Measurements from ENCODE around the gene WARS2.
A peak's percentile ranks its signal among the peaks of the same experiment; 100 is the strongest.
"Not testable (repeated sequence)": the region's sequence is repeated elsewhere in the genome, so short reads cannot be mapped to it uniquely, and the experiment has no call there.

Gene WARS2

DNA sequence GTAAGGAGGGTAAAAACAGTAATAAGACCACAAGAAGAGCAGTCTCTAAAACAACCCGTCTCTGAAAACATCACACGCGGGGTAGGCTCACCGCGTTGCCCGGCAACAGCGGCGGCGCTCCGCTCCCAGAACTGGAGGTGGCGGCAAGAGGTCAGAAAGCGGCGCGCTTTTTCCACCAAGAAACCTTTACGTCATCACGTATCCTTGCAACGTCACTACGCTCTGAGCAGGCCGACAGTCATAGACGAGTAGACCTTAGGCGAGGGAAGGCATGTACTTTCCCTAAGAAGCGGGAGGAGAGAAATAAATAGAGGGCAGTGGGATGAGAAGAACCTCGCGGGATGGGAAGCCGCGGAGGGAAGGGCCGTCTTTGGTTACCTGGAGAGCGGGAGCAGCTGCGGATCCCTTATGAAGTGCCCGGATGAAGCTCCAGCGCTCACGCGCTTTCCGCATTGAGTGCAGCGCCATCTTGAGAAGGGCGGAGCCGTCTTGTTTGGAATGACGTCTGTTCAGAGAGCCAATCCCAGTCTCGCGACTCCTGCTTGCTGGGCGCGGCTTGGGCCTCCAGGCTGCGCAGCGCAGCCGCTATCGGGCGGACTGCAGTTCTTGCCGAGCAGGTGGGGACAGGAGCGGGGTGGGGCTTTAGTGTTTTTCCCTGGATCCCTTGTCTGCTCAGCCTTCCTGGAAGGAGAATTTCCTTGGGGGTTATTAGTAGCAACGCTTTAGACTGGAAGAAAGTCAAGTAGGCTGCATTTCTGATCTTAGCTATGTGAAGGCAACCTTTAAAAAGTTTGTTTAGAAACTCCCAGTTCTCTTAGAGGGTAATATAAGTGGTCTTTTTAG is at the start of gene WARS2:
Gene WARS2 (minus strand): TSS at position 477 of the 843 bp plus-strand sequence. CDS start 9 bp downstream, at position 468.
- DNase-seq (ENCODE audit: low read depth): peak; percentile 89

GRCh38 chr1:119188926-119189325 is 48.5 kb upstream of the WARS2 start:
- no peak for DNase-seq (ENCODE audit: low read depth)

- DNase-seq (ENCODE audit: low read depth): no peak
Observed at GRCh38 chr1:119187416-119187815, 47.0 kb upstream of the WARS2 start.

GRCh38 chr1:119186471-119186870 is 46.0 kb upstream of the WARS2 start:
- DNase-seq (ENCODE audit: low read depth): no peak

GRCh38 chr1:119184972-119185371 is 44.5 kb upstream of the WARS2 start:
- DNase-seq (ENCODE audit: low read depth): no peak

GRCh38 chr1:119181218-119181617 is 40.8 kb upstream of the WARS2 start:
- DNase-seq (ENCODE audit: low read depth): no peak

GRCh38 chr1:119179051-119179450 is 38.6 kb upstream of the WARS2 start:
- DNase-seq (ENCODE audit: low read depth): no peak

DNA sequence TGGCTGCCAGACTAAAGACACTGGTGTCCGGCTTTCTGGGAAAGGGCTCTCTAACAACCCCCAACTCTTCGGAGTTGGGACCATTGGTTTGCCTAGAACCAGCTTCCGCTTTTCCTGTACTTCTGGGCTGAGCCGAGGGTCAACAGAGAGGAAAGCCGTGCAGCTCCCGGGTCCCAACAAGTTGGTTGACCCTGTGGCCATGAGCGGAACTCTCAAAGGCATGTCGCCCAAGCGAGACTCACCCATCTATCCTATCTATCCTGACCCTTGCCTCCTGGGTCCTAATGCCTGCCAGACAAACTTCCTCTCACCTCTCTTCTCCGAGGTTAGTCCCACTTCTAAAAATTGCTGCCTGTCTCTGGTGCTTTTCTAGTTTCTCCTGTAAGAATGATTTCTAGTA is 32.5 kb upstream of the WARS2 start:
- DNase-seq (ENCODE audit: low read depth): not testable (repeated sequence)

- DNase-seq (ENCODE audit: low read depth): not testable (repeated sequence)
Observed at GRCh38 chr1:119171381-119172010, 31.0 kb upstream of the WARS2 start.

- DNase-seq (ENCODE audit: low read depth): no peak
Observed at GRCh38 chr1:119163396-119163795, 22.9 kb upstream of the WARS2 start.

GRCh38 chr1:119160866-119161265 is 20.4 kb upstream of the WARS2 start:
- DNase-seq (ENCODE audit: low read depth): no peak

DNA sequence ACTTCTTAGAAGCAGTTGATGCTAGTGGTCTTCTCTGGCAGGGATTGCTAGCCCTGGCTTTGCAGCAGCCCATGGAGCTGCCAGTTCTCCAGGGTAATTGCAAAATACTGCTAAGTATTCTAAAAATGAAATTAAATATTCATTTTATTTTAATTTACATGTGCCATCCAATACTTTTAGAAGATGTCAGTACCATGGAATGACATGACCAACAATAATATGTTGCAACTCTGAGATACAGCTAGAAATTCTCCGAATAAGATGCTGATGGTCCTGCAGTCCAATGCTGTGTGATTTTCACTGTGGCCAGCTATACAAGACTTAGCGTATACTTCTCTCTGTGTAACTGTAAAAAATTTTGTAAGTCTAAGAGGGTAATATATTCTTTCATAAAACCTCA is 20.0 kb upstream of the WARS2 start:
- no peak for DNase-seq (ENCODE audit: low read depth)

- DNase-seq (ENCODE audit: low read depth): no peak
Observed at GRCh38 chr1:119159966-119160365, 19.5 kb upstream of the WARS2 start.

- DNase-seq (ENCODE audit: low read depth): no peak
Observed at GRCh38 chr1:119159111-119159510, 18.7 kb upstream of the WARS2 start.

GRCh38 chr1:119156761-119157160 is 16.3 kb upstream of the WARS2 start:
- DNase-seq (ENCODE audit: low read depth): not testable (repeated sequence)

DNA sequence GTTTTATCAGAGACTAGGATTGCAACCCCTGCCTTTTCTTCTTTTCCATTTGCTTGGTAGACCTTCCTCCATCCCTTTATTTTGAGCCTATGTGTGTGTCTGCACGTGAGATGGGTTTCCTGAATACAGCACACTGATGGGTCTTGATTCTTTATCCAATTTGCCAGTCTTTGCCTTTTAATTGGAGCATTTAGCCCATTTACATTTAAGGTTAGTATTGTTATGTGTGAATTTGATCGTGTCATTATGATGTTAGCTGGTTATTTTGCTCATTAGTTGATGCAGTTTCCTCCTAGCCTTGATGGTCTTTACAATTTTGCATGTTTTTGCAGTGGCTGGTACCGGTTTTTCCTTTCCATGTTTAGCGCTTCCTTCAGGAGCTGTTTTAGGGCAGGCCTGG is 14.6 kb upstream of the WARS2 start:
- DNase-seq (ENCODE audit: low read depth): not testable (repeated sequence)

GRCh38 chr1:119150150-119150549 is 9.7 kb upstream of the WARS2 start:
- no peak for DNase-seq (ENCODE audit: low read depth)

DNA sequence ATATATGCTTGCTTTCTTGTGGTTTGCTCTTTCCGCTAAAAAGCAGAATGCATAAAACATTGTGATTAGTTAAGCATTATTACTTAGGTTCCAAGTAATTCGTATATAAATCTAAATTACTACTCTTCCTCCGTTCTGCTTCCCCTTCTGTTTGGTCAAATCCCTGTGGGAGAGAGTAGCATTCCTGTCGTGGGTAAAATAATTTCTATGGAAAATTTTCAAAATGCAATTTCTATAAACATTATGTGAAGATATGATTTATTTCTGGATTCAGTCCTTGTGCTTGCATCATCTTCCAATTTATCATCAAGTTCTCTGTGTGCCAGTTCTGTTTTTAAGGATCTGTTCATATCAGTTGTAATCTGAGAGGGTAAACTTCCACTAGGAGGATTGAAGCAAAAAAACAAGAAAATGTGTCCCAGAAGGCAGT is 7.2 kb upstream of the WARS2 start:
- no peak for DNase-seq (ENCODE audit: low read depth)

GRCh38 chr1:119146466-119146865 is 6.0 kb upstream of the WARS2 start:
- DNase-seq (ENCODE audit: low read depth): no peak

DNA sequence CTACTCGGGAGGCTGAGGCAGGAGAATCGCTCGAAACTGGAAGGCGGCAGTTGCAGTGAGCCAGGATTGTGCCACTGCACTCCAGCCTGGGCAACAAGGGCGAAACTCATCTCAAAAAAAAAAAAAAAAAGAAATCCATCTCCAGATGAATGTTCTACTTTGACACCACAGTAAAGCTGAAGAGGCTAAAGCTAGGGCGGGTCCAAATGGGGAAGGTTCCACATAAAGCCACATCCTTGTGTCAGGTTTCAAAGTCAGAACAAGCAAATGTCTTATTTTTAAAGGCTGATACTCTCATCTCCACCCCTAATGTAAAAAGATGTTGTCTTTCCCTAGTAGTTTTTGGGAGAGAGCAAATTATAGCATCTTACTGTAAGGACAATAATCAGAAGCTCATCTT is 4.4 kb upstream of the WARS2 start:
- no peak for DNase-seq (ENCODE audit: low read depth)

DNA sequence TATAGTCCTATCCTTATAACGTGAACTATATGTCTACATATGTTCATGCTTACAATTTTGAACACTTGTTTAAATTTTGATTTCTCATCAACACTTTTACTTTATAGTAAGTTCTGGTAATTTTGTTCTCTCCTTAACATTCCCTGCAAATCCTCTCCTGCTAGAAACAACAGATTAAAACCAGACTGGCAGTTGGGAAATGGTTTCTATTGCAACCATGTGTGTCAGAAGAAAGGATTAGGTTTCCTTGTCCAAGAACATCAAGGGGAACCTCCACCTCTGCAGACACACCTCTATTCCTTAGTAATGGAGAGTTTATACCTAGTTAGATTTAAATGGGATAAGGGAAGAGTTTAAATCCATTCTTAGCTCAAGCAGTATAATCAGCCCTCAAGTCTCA is 3.3 kb upstream of the WARS2 start:
- DNase-seq (ENCODE audit: low read depth): no peak

- no peak for DNase-seq (ENCODE audit: low read depth)
Observed at GRCh38 chr1:119141660-119142059, 1.2 kb upstream of the WARS2 start.

GRCh38 chr1:119141020-119141424 is 569 bp upstream of the WARS2 start:
- no peak for DNase-seq (ENCODE audit: low read depth)

GRCh38 chr1:119139857-119140176 is 636 bp downstream of the WARS2 start:
- DNase-seq (ENCODE audit: low read depth): no peak
